ENCODE data around the gene HCST. TPM values are rescaled to one million over a fixed set of nuclear protein-coding genes. Genes with fewer than 3 reads are reported as not detected.

The HCST gene
- total RNA-seq (1 to 10 TPM; 2.0 to 3.1 TPM), polyA plus RNA-seq (10 to 100 TPM in 1 of 2 donors, 1 to 10 TPM in 1; 4.6 to 13.3 TPM)

- Histone ChIP-seq H3K36me3 (ENCODE audit: control insufficient read depth in 4 of 4, insufficient read depth in 3 of 4, low read depth in 1 of 4, low read length in 3 of 4) (peaks cover 0 to 3% (median 0%) of the 10 kb centered on the region in 4 donors), H3K9ac (ENCODE audit: low read depth in 1 of 2, low read length in 2 of 2) (peak within 1 kb of the TSS in 1 of 2 donors; percentile 48), H3K9me3 (ENCODE audit: control insufficient read depth in 4 of 4, low read length in 3 of 4) (no peaks in the 10 kb centered on the region), H3K27me3 (ENCODE audit: control insufficient read depth in 4 of 4, insufficient read depth in 4 of 4, low read length in 3 of 4) (no peaks in the 10 kb centered on the region), H3K4me1 (ENCODE audit: control insufficient read depth in 4 of 4, insufficient read depth in 4 of 4, low read length in 3 of 4) (peaks cover 0 to 4% (median 2%) of the 10 kb centered on the region in 4 donors), H3K4me3 (ENCODE audit: low read depth in 1 of 3, low read length in 3 of 3) (peak within 1 kb of the TSS in 2 of 3 donors; percentile 5 to 8), H3K27ac (ENCODE audit: low read depth in 1 of 2, low read length in 2 of 2) (peak within 1 kb of the TSS; percentile 66 to 78)
- WGBS, result 54% methylated on average over 6 of the region's 6 CpGs
- no peak for DNase-seq (ENCODE audit: low spot score)
- TF ChIP-seq RAD21 (IDR thresholded peaks at IDR 0.05) (no peak), NR2F2 (IDR thresholded peaks at IDR 0.05) (no peak), ATF3 (IDR thresholded peaks at IDR 0.05) (no peak), CTCF (IDR thresholded peaks at IDR 0.05; ENCODE audit: low read depth, low read length, missing input control) (no peak), FOXA2 (IDR thresholded peaks at IDR 0.05) (no peak), RXRA (IDR thresholded peaks at IDR 0.05) (no peak), YY1 (IDR thresholded peaks at IDR 0.05) (no peak), HNF4A (conservative IDR thresholded peaks at IDR 0.05) (no peak), JUND (IDR thresholded peaks at IDR 0.05) (no peak)
Observed at GRCh38 chr19:35901854-35902661, at the start of gene HCST. Gene HCST, plus strand, starts transcription at chr19:35902529. Its CDS starts 65 bp downstream, at chr19:35902594.

GRCh38 chr19:35853038-35853756 is 49.1 kb upstream of the HCST start:
- no peak overlapping the region for H3K9ac ChIP-seq (ENCODE audit: low read depth in 1 of 2, low read length in 2 of 2)
- TF ChIP-seq CTCF (IDR thresholded peaks at IDR 0.05; ENCODE audit: low read depth, low read length, missing input control), result no peak
- TF ChIP-seq HNF4A (conservative IDR thresholded peaks at IDR 0.05), result no peak
- TF ChIP-seq SP1 (IDR thresholded peaks at IDR 0.05), result no peak
- no peak for TF ChIP-seq RAD21 (IDR thresholded peaks at IDR 0.05)
- TF ChIP-seq NR2F2 (IDR thresholded peaks at IDR 0.05), result no peak
- no peak for TF ChIP-seq ZBTB33 (IDR thresholded peaks at IDR 0.05)
- TF ChIP-seq FOXA1 (IDR thresholded peaks at IDR 0.05), result no peak
- no peak for TF ChIP-seq JUND (IDR thresholded peaks at IDR 0.05)
- TF ChIP-seq RXRA (IDR thresholded peaks at IDR 0.05), result no peak
- TF ChIP-seq TAF1 (conservative IDR thresholded peaks at IDR 0.05), result no peak
- TF ChIP-seq ATF3 (IDR thresholded peaks at IDR 0.05), result no peak
- no peak for TF ChIP-seq MAX (IDR thresholded peaks at IDR 0.05)
- TF ChIP-seq YY1 (IDR thresholded peaks at IDR 0.05), result no peak
- TF ChIP-seq REST (IDR thresholded peaks at IDR 0.05), result no peak
- no peak for TF ChIP-seq GABPA (IDR thresholded peaks at IDR 0.05 in 1 of 2, conservative IDR thresholded peaks at IDR 0.05 in 1 of 2)
- no peak for TF ChIP-seq FOXA2 (IDR thresholded peaks at IDR 0.05)
- TF ChIP-seq HNF4G (IDR thresholded peaks at IDR 0.05), result no peak
- TF ChIP-seq EGR1 (IDR thresholded peaks at IDR 0.05; ENCODE audit: low read depth in 2 of 2), result no peak
- 58% methylated on average over 8 of the region's 8 CpGs for WGBS
- no peaks in the 10 kb centered on the region for H3K9me3 ChIP-seq (ENCODE audit: control insufficient read depth in 4 of 4, low read length in 3 of 4)
- peaks cover 0 to 6% (median 4%) of the 10 kb centered on the region in 4 donors for H3K4me1 ChIP-seq (ENCODE audit: control insufficient read depth in 4 of 4, insufficient read depth in 4 of 4, low read length in 3 of 4)
- peaks cover 0 to 3% (median 2%) of the 10 kb centered on the region in 4 donors for H3K27me3 ChIP-seq (ENCODE audit: control insufficient read depth in 4 of 4, insufficient read depth in 4 of 4, low read length in 3 of 4)
- DNase-seq (ENCODE audit: low spot score), result no peak
- no peaks in the 10 kb centered on the region for H3K36me3 ChIP-seq (ENCODE audit: control insufficient read depth in 4 of 4, insufficient read depth in 3 of 4, low read depth in 1 of 4, low read length in 3 of 4)
- H3K4me3 ChIP-seq (ENCODE audit: low read depth in 1 of 3, low read length in 3 of 3), result no peak overlapping the region
- H3K27ac ChIP-seq (ENCODE audit: low read depth in 1 of 2, low read length in 2 of 2), result no peak overlapping the region
